ENCODE data around the gene IZUMO1.
A peak's percentile ranks its signal among the peaks of the same experiment; 100 is the strongest.

GRCh38 chr19:48695743-48696352, 50.9 kb downstream of the IZUMO1 start, which contains the start of gene FUT2:
- TF ChIP-seq CTCF (IDR thresholded peaks at IDR 0.05) (no peak), POLR2A (IDR thresholded peaks at IDR 0.05) (peak; percentile 68 to 87 (median 76))
